ENCODE measurements around the gene DBP. TPM values are rescaled to one million over a fixed set of nuclear protein-coding genes. Genes with fewer than 3 reads are reported as not detected.
A peak's percentile ranks its signal among the peaks of the same experiment; 100 is the strongest.

Gene DBP
- total and polyA plus RNA-seq, 2 of the 13 experiments (the other 11 are each of a cell fraction or from before 2014, with no cell fraction given): 1.7 to 5.8 TPM

DNA sequence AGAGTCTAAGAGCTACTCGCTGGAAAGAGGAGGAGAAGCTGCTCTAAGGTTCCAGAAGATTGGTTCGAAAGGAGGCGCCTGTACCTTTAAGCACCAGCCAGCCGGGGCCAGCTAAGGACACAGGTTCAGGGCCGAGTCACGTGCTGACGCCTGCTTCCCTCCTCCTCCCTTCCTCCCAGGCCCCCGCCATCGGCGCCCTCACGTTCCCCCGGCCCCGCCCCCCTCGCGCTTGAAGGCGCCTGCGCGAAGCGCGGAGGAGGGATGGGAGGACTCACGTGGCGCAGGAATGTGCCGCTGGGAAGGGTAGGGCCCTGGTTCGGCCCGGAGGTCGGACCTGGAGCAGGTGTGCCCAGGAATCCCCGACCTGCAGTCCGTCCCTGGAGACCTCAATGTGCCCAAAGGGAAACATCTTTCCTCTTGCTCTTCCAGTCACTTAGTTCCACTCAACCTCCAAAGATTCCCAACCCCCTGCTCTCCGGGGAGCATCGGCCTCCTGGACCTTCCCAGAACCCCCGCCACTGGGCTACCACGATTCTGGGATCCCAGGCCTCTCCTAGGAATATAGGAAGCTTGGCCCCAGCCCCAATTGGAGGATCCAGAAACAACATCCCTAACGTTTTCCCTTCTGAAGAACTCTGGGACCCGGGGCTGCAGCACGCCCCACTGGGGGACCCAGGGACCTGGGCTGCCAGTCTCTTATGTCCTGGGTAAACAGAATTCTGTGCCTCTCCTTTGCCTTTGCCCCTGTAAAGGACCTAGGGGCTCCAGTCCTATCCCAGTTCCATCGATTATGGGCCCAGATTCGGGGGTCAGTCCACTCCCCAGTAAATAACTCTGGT, 2.5 kb downstream of the DBP start (continued):
- TF ChIP-seq, protein P1, sequence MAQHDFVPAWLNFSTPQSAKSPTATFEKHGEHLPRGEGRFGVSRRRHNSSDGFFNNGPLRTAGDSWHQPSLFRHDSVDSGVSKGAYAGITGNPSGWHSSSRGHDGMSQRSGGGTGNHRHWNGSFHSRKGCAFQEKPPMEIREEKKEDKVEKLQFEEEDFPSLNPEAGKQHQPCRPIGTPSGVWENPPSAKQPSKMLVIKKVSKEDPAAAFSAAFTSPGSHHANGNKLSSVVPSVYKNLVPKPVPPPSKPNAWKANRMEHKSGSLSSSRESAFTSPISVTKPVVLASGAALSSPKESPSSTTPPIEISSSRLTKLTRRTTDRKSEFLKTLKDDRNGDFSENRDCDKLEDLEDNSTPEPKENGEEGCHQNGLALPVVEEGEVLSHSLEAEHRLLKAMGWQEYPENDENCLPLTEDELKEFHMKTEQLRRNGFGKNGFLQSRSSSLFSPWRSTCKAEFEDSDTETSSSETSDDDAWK (CRISPR knock-in tag; IDR thresholded peaks at IDR 0.05): no peak
- TF ChIP-seq ZNF292 (CRISPR knock-in tag; IDR thresholded peaks at IDR 0.05; ENCODE audit: borderline replicate concordance, low read depth) (no peak), PLRG1 (conservative IDR thresholded peaks at IDR 0.05) (no peak), ZNF138 (CRISPR knock-in tag; IDR thresholded peaks at IDR 0.05; ENCODE audit: low read depth) (no peak), NCOA2 (CRISPR knock-in tag; IDR thresholded peaks at IDR 0.05) (peak; percentile 65), NCOA5 (CRISPR knock-in tag; IDR thresholded peaks at IDR 0.05) (no peak), ZMYM4 (CRISPR knock-in tag; IDR thresholded peaks at IDR 0.05) (peak; percentile 53; the same call in 1 of the 2 replicates), PHF8 (CRISPR knock-in tag; IDR thresholded peaks at IDR 0.05) (no peak; the same call in 1 of the 2 replicates), ZNF251 (CRISPR knock-in tag; IDR thresholded peaks at IDR 0.05) (no peak), TCF7 (IDR thresholded peaks at IDR 0.05; ENCODE audit: low read depth) (no peak), NONO (IDR thresholded peaks at IDR 0.05) (no peak), NONO (CRISPR knock-in tag; conservative IDR thresholded peaks at IDR 0.05) (peak; percentile 70; the same call in 1 of the 2 replicates), ZNF652 (CRISPR knock-in tag; IDR thresholded peaks at IDR 0.05; ENCODE audit: borderline replicate concordance, low read depth) (no peak), SALL1 (CRISPR knock-in tag; IDR thresholded peaks at IDR 0.05) (peak; percentile 69; the same call in 1 of the 2 replicates), MIER3 (CRISPR knock-in tag; IDR thresholded peaks at IDR 0.05; ENCODE audit: borderline replicate concordance) (peak; percentile 81; the same call in 1 of the 2 replicates), SSRP1 (CRISPR knock-in tag; IDR thresholded peaks at IDR 0.05) (no peak), SAFB2 (CRISPR knock-in tag; IDR thresholded peaks at IDR 0.05; ENCODE audit: borderline replicate concordance, low read depth) (no peak), CCAR2 (optimal IDR thresholded peaks at IDR 0.05; ENCODE audit: low read depth, low read length) (no peak), GLI4 (CRISPR knock-in tag; IDR thresholded peaks at IDR 0.05; ENCODE audit: borderline replicate concordance) (no peak), DMAP1 (CRISPR knock-in tag; IDR thresholded peaks at IDR 0.05) (peak; percentile 61), ZNF737 (CRISPR knock-in tag; IDR thresholded peaks at IDR 0.05; ENCODE audit: borderline replicate concordance) (no peak), ETV5 (CRISPR knock-in tag; IDR thresholded peaks at IDR 0.05; ENCODE audit: borderline replicate concordance) (peak; percentile 50; the same call in 1 of the 2 replicates), SKI (IDR thresholded peaks at IDR 0.05; ENCODE audit: partially characterized antibody) (no peak), HCFC1 (IDR thresholded peaks at IDR 0.05; ENCODE audit: low read depth, low read length) (no peak), ZNF670 (CRISPR knock-in tag; IDR thresholded peaks at IDR 0.05; ENCODE audit: borderline replicate concordance) (0 out of 2 replicates have a peak, but pooled peaks have one; percentile 51), ZMAT3 (CRISPR knock-in tag; conservative IDR thresholded peaks at IDR 0.05) (no peak; the same call in 1 of the 2 replicates), SMAD3 (CRISPR knock-in tag; IDR thresholded peaks at IDR 0.05) (no peak)
- TF ChIP-seq, protein P2, sequence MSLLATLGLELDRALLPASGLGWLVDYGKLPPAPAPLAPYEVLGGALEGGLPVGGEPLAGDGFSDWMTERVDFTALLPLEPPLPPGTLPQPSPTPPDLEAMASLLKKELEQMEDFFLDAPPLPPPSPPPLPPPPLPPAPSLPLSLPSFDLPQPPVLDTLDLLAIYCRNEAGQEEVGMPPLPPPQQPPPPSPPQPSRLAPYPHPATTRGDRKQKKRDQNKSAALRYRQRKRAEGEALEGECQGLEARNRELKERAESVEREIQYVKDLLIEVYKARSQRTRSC (CRISPR knock-in tag; IDR thresholded peaks at IDR 0.05; ENCODE audit: low read depth): no peak
- TF ChIP-seq, protein P3, sequence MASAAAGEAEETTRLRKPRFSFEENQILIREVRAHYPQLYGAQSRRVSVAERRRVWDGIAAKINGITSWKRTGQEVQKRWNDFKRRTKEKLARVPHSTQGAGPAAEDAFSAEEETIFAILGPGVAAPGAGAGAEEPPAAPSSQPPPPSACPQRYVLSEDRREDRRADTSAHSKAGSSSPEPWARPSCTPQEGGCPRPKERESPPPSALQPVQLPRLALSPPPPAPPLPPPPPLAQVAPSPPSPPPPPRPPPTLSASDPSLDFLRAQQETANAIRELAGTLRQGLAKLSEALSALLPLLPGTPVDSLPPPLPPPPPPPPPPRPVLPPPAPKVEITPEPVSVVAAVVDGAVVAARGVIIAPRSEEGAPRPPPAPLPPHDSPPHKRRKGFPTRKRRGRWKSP (CRISPR knock-in tag; IDR thresholded peaks at IDR 0.05): no peak

All from HepG2 (cell line).